GM12878 (cell line): ENCODE results near the gene TAF3. TPM values are rescaled to one million over a fixed set of nuclear protein-coding genes. Genes with fewer than 3 reads are reported as not detected.

ENCODE experiments used
- ATAC-seq: fragments of 200-7000 bp; cut with Tn5 transposase; 3 replicates; pipeline ENCODE4 v1.9.1; 2020; ENCODE audit warnings: mild to moderate bottlenecking, moderate library complexity
- BruUV-seq: library from RNA; stranded (reverse); fragments of 400-500 nt; replicated peaks from 2 replicates; lab custom pipeline; 2021; lab: Mats Ljungman, UMichigan
- CTCF ChIA-PET: fragments of 300-600 bp; sonication (Branson Sonifier 250); formaldehyde crosslinking; extraction: SDS; loops from one replicate; lab custom pipeline; 2021; ENCODE audit warnings: inconsistent platforms; lab: Yijun Ruan, JAX
- POLR2A ChIA-PET: fragments of 350-600 bp; formaldehyde crosslinking; extraction: SDS; loops from one replicate; lab custom pipeline; 2021; ENCODE audit warnings: inconsistent platforms; lab: Charles Lee
- RAD21 ChIA-PET: fragments of 300-600 bp; sonication (Branson Sonifier 250); formaldehyde crosslinking; loops from one replicate; lab custom pipeline; 2023; ENCODE audit warnings: antibody characterized with exemption; ENCODE audit not compliant: unreplicated experiment; lab: Charles Lee
- SMC1A ChIA-PET: fragments of 300-600 bp; sonication (Branson Sonifier 250); formaldehyde crosslinking; loops from one replicate; lab custom pipeline; 2023; ENCODE audit not compliant: unreplicated experiment, uncharacterized antibody; lab: Charles Lee
- DNase-seq: peaks from one replicate; pipeline ENCODE4 v3.0.0-alpha.2; 2011; ENCODE audit warnings: low read depth, low spot score
- FAIRE-seq: peaks from 3 replicates; lab custom pipeline; 2011; peaks lifted over from hg19 to GRCh38; lab: Jason Lieb, UNC
- H2AFZ ChIP-seq: 2 replicates; pipeline ENCODE4 v1.6.0; 2011; ENCODE audit warnings: low read depth, low read length, control low read depth; ENCODE audit not compliant: control insufficient read depth
- H3K27ac ChIP-seq: 2 replicates; pipeline ENCODE4 v1.5.1; 2011; ENCODE audit warnings: control low read depth; ENCODE audit not compliant: control insufficient read depth, insufficient read depth
- H3K27me3 ChIP-seq, 2 experiments: replicated peaks in 1 of 2; 2 replicates each; pipeline versions ENCODE4 v1.6.0 to v1.6.1; 2011; ENCODE audit warnings: low read length in 1 of 2; ENCODE audit not compliant: control insufficient read depth in 2 of 2, insufficient read depth in 2 of 2
- H3K36me3 ChIP-seq, 2 experiments: 2 replicates each; pipeline ENCODE4 v1.5.1; 2011; ENCODE audit warnings: low read length in 1 of 2; ENCODE audit not compliant: control insufficient read depth in 2 of 2, insufficient read depth in 2 of 2
- H3K4me1 ChIP-seq: 2 replicates; pipeline ENCODE4 v1.6.1; 2011; ENCODE audit warnings: mild to moderate bottlenecking, low read length, moderate library complexity, mixed read lengths; ENCODE audit not compliant: control insufficient read depth, insufficient read depth
- H3K4me2 ChIP-seq: 2 replicates; pipeline ENCODE4 v1.6.0; 2011; ENCODE audit warnings: control low read depth; ENCODE audit not compliant: control insufficient read depth, insufficient read depth
- H3K4me3 ChIP-seq: fragments of 200-600 bp; sonication (generic); 2 replicates; pipeline ENCODE4 v1.5.1; 2016
- H3K79me2 ChIP-seq: 2 replicates; pipeline ENCODE4 v1.6.0; 2011; ENCODE audit warnings: low read length; ENCODE audit not compliant: control insufficient read depth, insufficient read depth
- H3K9ac ChIP-seq: 2 replicates; pipeline ENCODE4 v1.8.0; 2011; ENCODE audit warnings: low read length, control low read depth, mixed read lengths; ENCODE audit not compliant: control insufficient read depth, insufficient read depth
- H3K9me3 ChIP-seq: replicated peaks from 3 replicates; pipeline ENCODE4 v1.5.1; 2011; ENCODE audit warnings: mild to moderate bottlenecking, low read length; ENCODE audit not compliant: control insufficient read depth, insufficient read depth
- H4K20me1 ChIP-seq: 2 replicates; pipeline ENCODE4 v1.6.0; 2011; ENCODE audit not compliant: control insufficient read depth, insufficient read depth
- BACH1 ChIP-seq: fragments of 450-650 bp; IDR thresholded peaks from 2 replicates; pipeline ENCODE4 v1.6.1; 2017; ENCODE audit warnings: mild to moderate bottlenecking, borderline replicate concordance
- CHD1 ChIP-seq: IDR thresholded peaks from 2 replicates; pipeline ENCODE4 v1.6.1; 2012; ENCODE audit warnings: low read depth, low read length, improper control_type of control experiment
- CHD2 ChIP-seq: IDR thresholded peaks from 2 replicates; pipeline ENCODE4 v1.6.1; 2011; ENCODE audit warnings: low read depth, low read length, improper control_type of control experiment, borderline replicate concordance
- FOXM1 ChIP-seq: IDR thresholded peaks from 2 replicates; pipeline ENCODE4 v1.6.1; 2012; ENCODE audit warnings: low read depth, mild to moderate bottlenecking, inconsistent platforms, low read length, moderate library complexity
- MEF2B ChIP-seq: fragments of 450-650 bp; IDR thresholded peaks from 2 replicates; pipeline ENCODE4 v1.6.1; 2018; ENCODE audit warnings: mild to moderate bottlenecking, moderate library complexity; ENCODE audit not compliant: partially characterized antibody, poor library complexity, severe bottlenecking
- MYC ChIP-seq: IDR thresholded peaks from 2 replicates; pipeline ENCODE4 v1.6.1; 2011; ENCODE audit warnings: mild to moderate bottlenecking, low read length, moderate library complexity, inconsistent platforms; ENCODE audit not compliant: insufficient read depth, insufficient replicate concordance, insufficient read length, severe bottlenecking
- PAX5 ChIP-seq: IDR thresholded peaks from 2 replicates; pipeline ENCODE4 v1.6.1; 2011; ENCODE audit warnings: low read depth, low read length, borderline replicate concordance
- PKNOX1 ChIP-seq: fragments of 450-650 bp; IDR thresholded peaks from 2 replicates; pipeline ENCODE4 v1.6.1; 2016; ENCODE audit warnings: mild to moderate bottlenecking
- RB1 ChIP-seq: fragments of 450-650 bp; formaldehyde crosslinking; IDR thresholded peaks from 2 replicates; pipeline ENCODE4 v1.6.1; 2017; ENCODE audit warnings: mild to moderate bottlenecking, borderline replicate concordance
- WGBS: methylation state at CpG from one replicate; pipeline ENCODE4 v1.1.6; 2016; ENCODE audit warnings: low lambda C conversion rate; ENCODE audit not compliant: insufficient replicate concordance, insufficient coverage; ENCODE audit errors: missing lambda C conversion rate; 5-methylcytosine and 5-hydroxymethylcytosine counted together
- in situ Hi-C: fragments of 300-500 bp; cut with MboI; formaldehyde crosslinking; loops from 9 replicates; pipeline ENCODE4 v1.14.3; 2018; ENCODE audit warnings: mixed read lengths
- intact Hi-C: fragments of 100-400 bp; cut with micrococcal nuclease; formaldehyde crosslinking; loops from one replicate; pipeline ENCODE4 v1.14.2; 2022; ENCODE audit not compliant: unreplicated experiment
- polyA plus RNA-seq, 11 experiments: library from polyadenylated mRNA; depleted of rRNA in 4 of 11; unstranded in 6 of 11; stranded (reverse) in 5 of 11; fragments of >200 nt; fragmentation: Nextera tagmentation in 4 of 11; fragmentation: Illumina TruSeq in 1 of 11; extraction: Ambion mirVana in 4 of 11; extraction: Trizol in 1 of 11; gene quantifications; 1 replicate in 1 of 11; 2 replicates in 10 of 11; pipeline versions ENCODE4 v1.2.1 to v1.2.3, GENCODE V29; 2011 to 2016; ENCODE audit warnings: inconsistent platforms in 2 of 11, missing spikeins in 2 of 11, low read depth in 1 of 11
- total RNA-seq, 4 experiments: library from RNA; depleted of rRNA in 3 of 4; stranded (reverse); fragments of >200 nt in 3 of 4; fragmentation: Illumina TruSeq in 1 of 4; extraction: Trizol in 1 of 4; gene quantifications; 2 replicates each; pipeline versions ENCODE4 v1.2.1 to v1.2.3, GENCODE V29; 2013 to 2021
- TF ChIP-seq, protein P1 (sequence below): IDR thresholded peaks from 2 replicates; pipeline ENCODE4 v1.6.1; 2012; ENCODE audit warnings: mild to moderate bottlenecking, low read depth, low read length

TAF3 gene
- total and polyA plus RNA-seq, 10 of the 15 experiments (the other 5 are each of a cell fraction or from before 2014, with no cell fraction given): 2.0 to 10.1 (median 3.7) TPM

GRCh38 chr10:7787150-7787856, 31.0 kb upstream of the TAF3 start (continued):
- TF ChIP-seq RB1: no peak
- no peak for TF ChIP-seq CHD2
- TF ChIP-seq PKNOX1: no peak
- TF ChIP-seq MEF2B: no peak
- TF ChIP-seq FOXM1: no peak
- 0 out of 2 replicates have a peak, but pooled peaks have one; percentile 19 for TF ChIP-seq BACH1

GRCh38 chr10:7787857-7788638, 30.3 kb upstream of the TAF3 start, which contains the start of the genes ATP5F1C and KIN:
Gene ATP5F1C (plus strand): TSS chr10:7788177. CDS start chr10:7788208, 31 bp downstream.
Gene KIN (minus strand): TSS chr10:7787993. CDS start chr10:7787933, 60 bp downstream.
- peaks cover 89% of the 10 kb centered on the region for H3K79me2 ChIP-seq
- H3K4me2 ChIP-seq: peak within 1 kb of the TSS; percentile 88
- ChIA-PET RAD21 (interaction anchor here (0.7 to 1.6 kb wide), 5 partner anchors 11 to 263 kb away, joined by 3 to 7 read pairs (median 5); partner anchors contain the start of gene TAF3), CTCF (interaction anchor here (0.6 to 3.4 kb wide), 5 partner anchors 31 to 821 kb away, joined by 3 to 24 read pairs (median 3); partner anchors contain the start of gene TAF3), POLR2A (interaction anchor here (0.6 to 1.4 kb wide), 10 partner anchors 11 to 517 kb away, joined by 3 to 10 read pairs (median 3); partner anchors contain the start of gene TAF3), SMC1A (interaction anchor here (0.6 to 1.4 kb wide), 8 partner anchors 11 to 34 kb away, joined by 3 to 6 read pairs (median 3); no protein-coding TSS in a partner anchor)
- DNase-seq: peak; percentile 86
- peak within 1 kb of the TSS; percentile 92 for H2AFZ ChIP-seq
- peak; percentile 85 for FAIRE-seq
- intact Hi-C loops: loop anchor here (1.0 to 10.0 kb wide), 2 partner anchors 30 to 263 kb away; partner anchors contain the start of gene TAF3
- no peaks in the 10 kb centered on the region; the same call in 1 of the 2 replicates for H4K20me1 ChIP-seq
- under 1% methylated on average over 46 of the region's 59 CpGs for WGBS
- peak within 1 kb of the TSS; percentile 94 for H3K9ac ChIP-seq
- peaks cover 0 to 4% of the 10 kb centered on the region in 2 experiments; a peak in 1 of 4 replicates for H3K36me3 ChIP-seq
- H3K4me1 ChIP-seq: no peaks in the 10 kb centered on the region; the same call in 1 of the 2 replicates
- peak within 1 kb of the TSS; percentile 97 for H3K4me3 ChIP-seq
- no peaks in the 10 kb centered on the region for H3K9me3 ChIP-seq
- H3K27me3 ChIP-seq: no peaks in the 10 kb centered on the region
- peak within 1 kb of the TSS; percentile 88 for H3K27ac ChIP-seq
- in situ Hi-C loops: no loop called here
- ATAC-seq: peak; percentile 93
- TSS peak; percentile 65 for BruUV-seq
- TF ChIP-seq CHD1 (no peak), PAX5 (0 out of 2 replicates have a peak, but pooled peaks have one; percentile 31), MYC (peak; percentile 27)
- TF ChIP-seq, protein P1, sequence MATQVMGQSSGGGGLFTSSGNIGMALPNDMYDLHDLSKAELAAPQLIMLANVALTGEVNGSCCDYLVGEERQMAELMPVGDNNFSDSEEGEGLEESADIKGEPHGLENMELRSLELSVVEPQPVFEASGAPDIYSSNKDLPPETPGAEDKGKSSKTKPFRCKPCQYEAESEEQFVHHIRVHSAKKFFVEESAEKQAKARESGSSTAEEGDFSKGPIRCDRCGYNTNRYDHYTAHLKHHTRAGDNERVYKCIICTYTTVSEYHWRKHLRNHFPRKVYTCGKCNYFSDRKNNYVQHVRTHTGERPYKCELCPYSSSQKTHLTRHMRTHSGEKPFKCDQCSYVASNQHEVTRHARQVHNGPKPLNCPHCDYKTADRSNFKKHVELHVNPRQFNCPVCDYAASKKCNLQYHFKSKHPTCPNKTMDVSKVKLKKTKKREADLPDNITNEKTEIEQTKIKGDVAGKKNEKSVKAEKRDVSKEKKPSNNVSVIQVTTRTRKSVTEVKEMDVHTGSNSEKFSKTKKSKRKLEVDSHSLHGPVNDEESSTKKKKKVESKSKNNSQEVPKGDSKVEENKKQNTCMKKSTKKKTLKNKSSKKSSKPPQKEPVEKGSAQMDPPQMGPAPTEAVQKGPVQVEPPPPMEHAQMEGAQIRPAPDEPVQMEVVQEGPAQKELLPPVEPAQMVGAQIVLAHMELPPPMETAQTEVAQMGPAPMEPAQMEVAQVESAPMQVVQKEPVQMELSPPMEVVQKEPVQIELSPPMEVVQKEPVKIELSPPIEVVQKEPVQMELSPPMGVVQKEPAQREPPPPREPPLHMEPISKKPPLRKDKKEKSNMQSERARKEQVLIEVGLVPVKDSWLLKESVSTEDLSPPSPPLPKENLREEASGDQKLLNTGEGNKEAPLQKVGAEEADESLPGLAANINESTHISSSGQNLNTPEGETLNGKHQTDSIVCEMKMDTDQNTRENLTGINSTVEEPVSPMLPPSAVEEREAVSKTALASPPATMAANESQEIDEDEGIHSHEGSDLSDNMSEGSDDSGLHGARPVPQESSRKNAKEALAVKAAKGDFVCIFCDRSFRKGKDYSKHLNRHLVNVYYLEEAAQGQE: no peak
